ENCODE results near the gene FAM181B.

The FAM181B gene

GRCh38 chr11:82680252-82680651, 53.4 kb downstream of the FAM181B start:
- no peak for FAIRE-seq

All from islet of Langerhans (tissue), 1 donor.